ENCODE results near the gene MICB. TPM values are rescaled to one million over a fixed set of nuclear protein-coding genes. Genes with fewer than 3 reads are reported as not detected.

MICB gene
- polyA plus RNA-seq, 4 donors, result 0.80 to 1.6 (median 1.4) TPM

DNA sequence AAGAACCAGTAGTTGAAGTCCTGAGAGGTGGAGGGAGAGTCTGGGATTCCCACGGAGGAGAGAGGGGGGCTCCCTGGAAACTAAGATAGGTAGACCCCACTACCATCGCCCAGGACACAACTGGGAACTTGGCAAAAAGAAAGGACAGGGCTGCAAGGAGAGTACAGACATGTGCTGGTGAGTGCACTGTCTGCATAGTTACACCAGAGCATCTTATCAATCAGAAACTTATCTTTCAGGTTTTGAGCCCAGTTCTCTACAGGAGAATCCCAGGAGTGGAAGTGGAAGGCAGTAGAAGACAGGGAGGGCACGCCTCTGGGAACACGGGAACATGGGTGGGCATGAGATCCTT lies 61.6 kb downstream of the MICB start:
- no peak for DNase-seq (ENCODE audit: low read depth in 4 of 4, low spot score in 3 of 4)

DNA sequence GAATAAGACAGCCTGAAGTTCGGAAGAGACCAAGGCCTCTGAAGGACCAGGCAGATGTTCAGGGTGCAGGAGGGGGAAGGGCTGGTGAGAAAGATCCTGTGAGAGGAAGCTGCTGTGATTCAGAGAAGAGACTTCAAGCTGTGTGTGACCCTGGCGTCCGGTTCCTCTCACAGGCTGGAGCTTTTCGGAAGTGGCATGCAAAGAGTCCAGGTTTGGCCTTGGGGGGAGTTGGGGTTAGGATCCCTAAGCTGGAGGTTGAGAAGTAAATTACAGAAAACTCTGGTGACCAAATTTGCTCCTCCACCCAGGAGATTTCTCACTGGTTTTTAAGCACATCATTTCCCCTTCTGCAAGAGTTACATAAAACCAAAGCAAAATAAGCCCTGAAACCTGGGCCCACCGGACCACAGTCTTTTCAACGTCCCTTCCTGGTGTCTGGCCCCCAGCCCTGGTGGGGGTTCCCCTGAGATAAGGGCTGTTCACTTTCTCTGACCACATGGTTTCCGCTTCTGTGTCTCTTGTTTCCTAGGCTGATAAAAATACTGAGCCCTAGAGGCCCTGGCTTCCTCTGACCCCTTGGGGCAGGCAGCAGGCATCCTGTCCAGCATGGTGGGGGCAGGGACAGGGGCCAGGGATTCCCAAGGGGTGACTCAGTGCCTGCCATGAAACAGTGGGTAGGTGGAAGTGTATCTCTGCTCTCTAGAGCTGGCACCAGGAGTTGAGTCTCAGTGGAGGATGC lies 62.2 kb downstream of the MICB start:
- no peak for DNase-seq (ENCODE audit: low read depth in 4 of 4, low spot score in 3 of 4)

DNA sequence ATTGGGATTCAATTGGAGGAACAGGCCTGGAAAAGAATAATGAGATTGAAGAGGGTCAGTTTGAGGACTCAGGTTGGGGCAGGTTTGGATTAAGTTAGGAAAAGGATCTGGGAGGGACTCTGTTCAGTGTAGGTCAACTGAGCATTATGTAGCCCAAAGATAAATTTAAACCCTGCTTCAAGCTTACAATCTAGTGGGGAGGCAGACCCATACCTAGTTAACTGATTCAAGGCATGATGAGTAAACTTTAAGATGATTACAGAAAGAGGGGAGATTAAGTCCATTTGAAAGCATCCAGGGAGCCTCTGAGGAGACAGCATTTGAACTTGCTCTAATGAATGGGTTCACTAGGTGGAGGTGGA lies 62.7 kb downstream of the MICB start:
- no peak for DNase-seq (ENCODE audit: low read depth in 4 of 4, low spot score in 3 of 4)

Other genes starting within 250 kb of the MICB start
- gene HLA-C, start 226.1 kb upstream of the MICB start, polyA plus RNA-seq (ENCODE audit: insufficient read length in 4 of 4), result 100 to 1,000 TPM in 2 of 4 donors, 10 to 100 TPM in 2; 91.2 to 180 (median 118) TPM
- 100 to 1,000 TPM; 110 to 214 (median 158) TPM for gene HLA-B, start 141.0 kb upstream of the MICB start, polyA plus RNA-seq (ENCODE audit: insufficient read length in 4 of 4)
- 10 to 100 TPM in 1 of 4 donors, 1 to 10 TPM in 3; 3.3 to 12.2 (median 7.9) TPM for gene MICA, start 94.5 kb upstream of the MICB start, polyA plus RNA-seq (ENCODE audit: insufficient read length in 4 of 4)
- 10 to 100 TPM; 14.0 to 27.9 (median 20.6) TPM for gene MCCD1, start 30.8 kb downstream of the MICB start, polyA plus RNA-seq (ENCODE audit: insufficient read length in 4 of 4)
- 100 to 1,000 TPM; 498 to 550 (median 542) TPM for gene DDX39B, start 43.9 kb downstream of the MICB start, polyA plus RNA-seq (ENCODE audit: insufficient read length in 4 of 4)
- gene ATP6V1G2, start 48.5 kb downstream of the MICB start, polyA plus RNA-seq (ENCODE audit: insufficient read length in 4 of 4), result 10 to 100 TPM in 1 of 4 donors, 1 to 10 TPM in 3; 6.4 to 11.8 (median 7.3) TPM
- 10 to 100 TPM; 19.1 to 27.4 (median 20.8) TPM for gene NFKBIL1, start 49.5 kb downstream of the MICB start, polyA plus RNA-seq (ENCODE audit: insufficient read length in 4 of 4)
- gene LTA, start 74.1 kb downstream of the MICB start, polyA plus RNA-seq (ENCODE audit: insufficient read length in 4 of 4), result under 1 TPM; 0.22 to 0.45 (median 0.34) TPM
- gene TNF, start 77.4 kb downstream of the MICB start, polyA plus RNA-seq (ENCODE audit: insufficient read length in 4 of 4), result under 1 TPM; 0.08 to 0.28 (median 0.16) TPM
- 1 to 10 TPM; 1.0 to 2.3 (median 1.2) TPM for gene LTB, start 84.3 kb downstream of the MICB start, polyA plus RNA-seq (ENCODE audit: insufficient read length in 4 of 4)
- 1 to 10 TPM; 3.8 to 7.0 (median 4.7) TPM for gene LST1, start 88.1 kb downstream of the MICB start, polyA plus RNA-seq (ENCODE audit: insufficient read length in 4 of 4)
- gene NCR3, start 94.9 kb downstream of the MICB start, polyA plus RNA-seq (ENCODE audit: insufficient read length in 4 of 4), result under 1 TPM in 1 of 4 donors, not detected in 3; 0.25 TPM
- 10 to 100 TPM; 73.2 to 86.0 (median 82.3) TPM for gene AIF1, start 117.1 kb downstream of the MICB start, polyA plus RNA-seq (ENCODE audit: insufficient read length in 4 of 4)
- gene PRRC2A, start 122.6 kb downstream of the MICB start, polyA plus RNA-seq (ENCODE audit: insufficient read length in 4 of 4), result 100 to 1,000 TPM; 158 to 215 (median 172) TPM
- 100 to 1,000 TPM; 236 to 267 (median 247) TPM for gene BAG6, start 154.5 kb downstream of the MICB start, polyA plus RNA-seq (ENCODE audit: insufficient read length in 4 of 4)
- 100 to 1,000 TPM in 3 of 4 donors, 10 to 100 TPM in 1; 91.2 to 139 (median 117) TPM for gene APOM, start 157.7 kb downstream of the MICB start, polyA plus RNA-seq (ENCODE audit: insufficient read length in 4 of 4)
- gene C6orf47, start 162.6 kb downstream of the MICB start, polyA plus RNA-seq (ENCODE audit: insufficient read length in 4 of 4), result 10 to 100 TPM; 20.0 to 22.5 (median 20.7) TPM
- 10 to 100 TPM; 25.6 to 28.8 (median 26.0) TPM for gene GPANK1, start 166.9 kb downstream of the MICB start, polyA plus RNA-seq (ENCODE audit: insufficient read length in 4 of 4)
- 100 to 1,000 TPM; 237 to 255 (median 246) TPM for gene CSNK2B, start 167.9 kb downstream of the MICB start, polyA plus RNA-seq (ENCODE audit: insufficient read length in 4 of 4)
- gene LY6G5B, start 171.8 kb downstream of the MICB start, polyA plus RNA-seq (ENCODE audit: insufficient read length in 4 of 4), result 10 to 100 TPM; 14.0 to 21.3 (median 15.2) TPM
- 1 to 10 TPM; 2.4 to 3.3 (median 2.7) TPM for gene LY6G5C, start 182.9 kb downstream of the MICB start, polyA plus RNA-seq (ENCODE audit: insufficient read length in 4 of 4)
- 10 to 100 TPM; 52.5 to 62.6 (median 52.9) TPM for gene ABHD16A, start 205.2 kb downstream of the MICB start, polyA plus RNA-seq (ENCODE audit: insufficient read length in 4 of 4)
- gene LY6G6F, start 208.7 kb downstream of the MICB start, polyA plus RNA-seq (ENCODE audit: insufficient read length in 4 of 4), result 1 to 10 TPM in 1 of 4 donors, under 1 TPM in 3; 0.33 to 1.0 (median 0.80) TPM
- under 1 TPM in 1 of 4 donors, not detected in 3; 0.82 TPM for gene LY6G6D, start 217.2 kb downstream of the MICB start, polyA plus RNA-seq (ENCODE audit: insufficient read length in 4 of 4)
- gene LY6G6C, start 223.6 kb downstream of the MICB start, polyA plus RNA-seq (ENCODE audit: insufficient read length in 4 of 4), result under 1 TPM in 3 of 4 donors, not detected in 1; 0.28 to 0.43 (median 0.40) TPM
- 1 to 10 TPM in 3 of 4 donors, under 1 TPM in 1; 0.96 to 3.8 (median 1.2) TPM for gene MPIG6B, start 225.2 kb downstream of the MICB start, polyA plus RNA-seq (ENCODE audit: insufficient read length in 4 of 4)
- gene DDAH2, start 231.2 kb downstream of the MICB start, polyA plus RNA-seq (ENCODE audit: insufficient read length in 4 of 4), result 100 to 1,000 TPM; 148 to 230 (median 168) TPM
- gene CLIC1, start 238.4 kb downstream of the MICB start, polyA plus RNA-seq (ENCODE audit: insufficient read length in 4 of 4), result 100 to 1,000 TPM; 290 to 327 (median 297) TPM
- 10 to 100 TPM; 18.3 to 25.7 (median 20.5) TPM for gene MSH5, start 241.9 kb downstream of the MICB start, polyA plus RNA-seq (ENCODE audit: insufficient read length in 4 of 4)

All from right renal pelvis (tissue), 4 donors.